Measurements from ENCODE around the gene CPTP.

CPTP gene

GRCh38 chr1:1348420-1349255, 24.0 kb downstream of the CPTP start:
- Histone ChIP-seq H3K27ac (ENCODE audit: low read length, poor library complexity, severe bottlenecking) (peak overlapping the region; percentile 75), H2BK15ac (ENCODE audit: low read depth, poor library complexity, severe bottlenecking) (peak overlapping the region; percentile 20), H3K79me1 (replicated peaks; ENCODE audit: low read length, poor library complexity, severe bottlenecking) (peaks cover 6% of the 10 kb centered on the region), H3K9ac (ENCODE audit: low read length) (peak overlapping the region; percentile 89), H3K4ac (ENCODE audit: low read depth in 1 of 2, low read length in 2 of 2) (peak overlapping the region; percentile 25 to 91), H3K27me3 (ENCODE audit: control insufficient read depth in 1 of 2, insufficient read depth in 1 of 2, low read length in 2 of 2) (no peaks in the 10 kb centered on the region), H3K18ac (ENCODE audit: low read depth in 1 of 2, low read length in 2 of 2) (peak overlapping the region; percentile 67 to 93), H3K36me3 (ENCODE audit: control insufficient read depth in 1 of 2, insufficient read depth in 2 of 2, low read depth in 1 of 2, low read length in 2 of 2) (peaks cover 21 to 39% of the 10 kb centered on the region in 2 experiments), H2AK5ac (ENCODE audit: low read length, severe bottlenecking) (no peak overlapping the region), H2BK5ac (ENCODE audit: low read depth, low read length, poor library complexity, severe bottlenecking) (no peak overlapping the region), H3K9me3 (ENCODE audit: control insufficient read depth, low read length) (no peaks in the 10 kb centered on the region), H3K23ac (ENCODE audit: low read length in 2 of 2) (peak overlapping the region in 1 of 2 experiments; percentile 97), H2AFZ (ENCODE audit: low read depth, low read length) (peak overlapping the region; percentile 57), H2BK12ac (ENCODE audit: low read length in 2 of 2) (peak overlapping the region in 1 of 2 experiments; percentile 76), H3K4me3 (ENCODE audit: insufficient read depth in 1 of 2, low read depth in 1 of 2, low read length in 2 of 2) (peak overlapping the region; percentile 84 to 91), H3K14ac (ENCODE audit: low read length in 2 of 2) (peak overlapping the region; percentile 18 to 99), H4K91ac (ENCODE audit: low read length) (peak overlapping the region; percentile 40), H2BK120ac (ENCODE audit: low read depth, low read length) (peak overlapping the region; percentile 74), H3K4me2 (ENCODE audit: low read length, poor library complexity, severe bottlenecking) (peak overlapping the region; percentile 96), H4K8ac (ENCODE audit: low read length) (peak overlapping the region; percentile 42), H3K4me1 (ENCODE audit: control insufficient read depth, insufficient read depth, low read depth, low read length) (peaks cover 74% of the 10 kb centered on the region)
- WGBS: under 1% methylated on average over 85 of the region's 109 CpGs
- peak; percentile 43 for DNase-seq

- no peak within 1 kb of the TSS for H2AK5ac ChIP-seq (ENCODE audit: low read length, severe bottlenecking)
- peak within 1 kb of the TSS; percentile 82 to 91 for H3K4ac ChIP-seq (ENCODE audit: low read depth in 1 of 2, low read length in 2 of 2)
- H4K91ac ChIP-seq (ENCODE audit: low read length): peak within 1 kb of the TSS; percentile 91
- peak within 1 kb of the TSS; percentile 57 for H2AFZ ChIP-seq (ENCODE audit: low read depth, low read length)
- H3K9ac ChIP-seq (ENCODE audit: low read length): peak within 1 kb of the TSS; percentile 89
- peak; percentile 61 for DNase-seq
- H3K27ac ChIP-seq (ENCODE audit: low read length, poor library complexity, severe bottlenecking): peak within 1 kb of the TSS; percentile 75
- H3K18ac ChIP-seq (ENCODE audit: low read depth in 1 of 2, low read length in 2 of 2): peak within 1 kb of the TSS; percentile 87 to 97
- H3K4me3 ChIP-seq (ENCODE audit: insufficient read depth in 1 of 2, low read depth in 1 of 2, low read length in 2 of 2): peak within 1 kb of the TSS; percentile 84 to 91
- no peaks in the 10 kb centered on the region for H3K27me3 ChIP-seq (ENCODE audit: control insufficient read depth in 1 of 2, insufficient read depth in 1 of 2, low read length in 2 of 2)
- H3K23ac ChIP-seq (ENCODE audit: low read length in 2 of 2): peak within 1 kb of the TSS in 1 of 2 experiments; percentile 97
- H3K14ac ChIP-seq (ENCODE audit: low read length in 2 of 2): peak within 1 kb of the TSS; percentile 18 to 99
- peak within 1 kb of the TSS; percentile 96 for H3K4me2 ChIP-seq (ENCODE audit: low read length, poor library complexity, severe bottlenecking)
- WGBS: 1% methylated on average over 55 of the region's 122 CpGs
- H2BK15ac ChIP-seq (ENCODE audit: low read depth, poor library complexity, severe bottlenecking): peak within 1 kb of the TSS; percentile 20
- peaks cover 6% of the 10 kb centered on the region for H3K79me1 ChIP-seq (replicated peaks; ENCODE audit: low read length, poor library complexity, severe bottlenecking)
- peaks cover 74% of the 10 kb centered on the region for H3K4me1 ChIP-seq (ENCODE audit: control insufficient read depth, insufficient read depth, low read depth, low read length)
- H2BK5ac ChIP-seq (ENCODE audit: low read depth, low read length, poor library complexity, severe bottlenecking): peak within 1 kb of the TSS; percentile 53
- peak within 1 kb of the TSS; percentile 92 for H2BK120ac ChIP-seq (ENCODE audit: low read depth, low read length)
- H3K9me3 ChIP-seq (ENCODE audit: control insufficient read depth, low read length): no peaks in the 10 kb centered on the region
- H2BK12ac ChIP-seq (ENCODE audit: low read length in 2 of 2): peak within 1 kb of the TSS in 1 of 2 experiments; percentile 76
- H3K36me3 ChIP-seq (ENCODE audit: control insufficient read depth in 1 of 2, insufficient read depth in 2 of 2, low read depth in 1 of 2, low read length in 2 of 2): peaks cover 29 to 41% of the 10 kb centered on the region in 2 experiments
- peak within 1 kb of the TSS; percentile 85 for H4K8ac ChIP-seq (ENCODE audit: low read length)
These were observed 24.8 kb downstream of the CPTP start, which contains the start of gene DVL1 for GRCh38 chr1:1349256-1350012. Gene DVL1, minus strand, starts transcription at chr1:1349418. Its CDS starts 353 bp downstream, at chr1:1349065.

GRCh38 chr1:1351511-1352427, 27.2 kb downstream of the CPTP start:
- Histone ChIP-seq H3K4ac (ENCODE audit: low read depth in 1 of 2, low read length in 2 of 2) (no peak overlapping the region), H3K9ac (ENCODE audit: low read length) (peak overlapping the region; percentile 53), H2BK120ac (ENCODE audit: low read depth, low read length) (no peak overlapping the region), H3K14ac (ENCODE audit: low read length in 2 of 2) (no peak overlapping the region), H4K91ac (ENCODE audit: low read length) (peak overlapping the region; percentile 28), H3K4me3 (ENCODE audit: insufficient read depth in 1 of 2, low read depth in 1 of 2, low read length in 2 of 2) (peak overlapping the region in 1 of 2 experiments; percentile 55), H3K23ac (ENCODE audit: low read length in 2 of 2) (peak overlapping the region in 1 of 2 experiments; percentile 34), H3K18ac (ENCODE audit: low read depth in 1 of 2, low read length in 2 of 2) (no peak overlapping the region), H2BK15ac (ENCODE audit: low read depth, poor library complexity, severe bottlenecking) (no peak overlapping the region), H4K8ac (ENCODE audit: low read length) (peak overlapping the region; percentile 1), H3K36me3 (ENCODE audit: control insufficient read depth in 1 of 2, insufficient read depth in 2 of 2, low read depth in 1 of 2, low read length in 2 of 2) (peaks cover 32 to 42% of the 10 kb centered on the region in 2 experiments), H3K4me2 (ENCODE audit: low read length, poor library complexity, severe bottlenecking) (no peak overlapping the region), H2BK12ac (ENCODE audit: low read length in 2 of 2) (no peak overlapping the region), H3K27ac (ENCODE audit: low read length, poor library complexity, severe bottlenecking) (no peak overlapping the region), H3K4me1 (ENCODE audit: control insufficient read depth, insufficient read depth, low read depth, low read length) (peaks cover 72% of the 10 kb centered on the region), H2BK5ac (ENCODE audit: low read depth, low read length, poor library complexity, severe bottlenecking) (no peak overlapping the region), H3K9me3 (ENCODE audit: control insufficient read depth, low read length) (no peaks in the 10 kb centered on the region), H3K79me1 (replicated peaks; ENCODE audit: low read length, poor library complexity, severe bottlenecking) (peaks cover 3% of the 10 kb centered on the region), H2AK5ac (ENCODE audit: low read length, severe bottlenecking) (no peak overlapping the region), H3K27me3 (ENCODE audit: control insufficient read depth in 1 of 2, insufficient read depth in 1 of 2, low read length in 2 of 2) (no peaks in the 10 kb centered on the region), H2AFZ (ENCODE audit: low read depth, low read length) (no peak overlapping the region)
- WGBS: 51% methylated on average over 29 of the region's 29 CpGs
- DNase-seq: peak; percentile 54
